Parathyroid adenoma (tissue), 2 donors: ENCODE results near the gene SYCP2.

Source experiments
- H2AFZ ChIP-seq: fragments of 300-600 bp; sonication (generic); one replicate; pipeline ENCODE4 v1.7.0; 2017; ENCODE audit warnings: antibody characterized with exemption, mild to moderate bottlenecking
- H3K27ac ChIP-seq: fragments of 300-600 bp; sonication (generic); one replicate; pipeline ENCODE4 v1.7.0; 2017
- H3K27me3 ChIP-seq: fragments of 300-600 bp; sonication (generic); one replicate; pipeline ENCODE4 v1.7.0; 2017; ENCODE audit warnings: low read length; ENCODE audit not compliant: control insufficient read depth, insufficient read depth
- H3K36me3 ChIP-seq: fragments of 300-600 bp; sonication (generic); one replicate; pipeline ENCODE4 v1.7.0; 2017; ENCODE audit warnings: low read length; ENCODE audit not compliant: control insufficient read depth, insufficient read depth
- H3K4me1 ChIP-seq: fragments of 300-600 bp; sonication (generic); one replicate; pipeline ENCODE4 v1.7.0; 2017; ENCODE audit warnings: control low read depth
- H3K4me2 ChIP-seq: fragments of 300-600 bp; sonication (generic); one replicate; pipeline ENCODE4 v1.7.0; 2017; ENCODE audit warnings: low read length
- H3K4me3 ChIP-seq: fragments of 300-600 bp; sonication (generic); one replicate; pipeline ENCODE4 v1.7.0; 2017; ENCODE audit warnings: low read depth, low read length
- H3K79me2 ChIP-seq: fragments of 300-600 bp; sonication (generic); one replicate; pipeline ENCODE4 v1.7.0; 2017; ENCODE audit warnings: control low read depth
- H3K9ac ChIP-seq: fragments of 300-600 bp; sonication (generic); one replicate; pipeline ENCODE4 v1.7.0; 2017; ENCODE audit warnings: mild to moderate bottlenecking
- H3K9me3 ChIP-seq: fragments of 300-600 bp; sonication (generic); one replicate; pipeline ENCODE4 v1.7.0; 2017; ENCODE audit warnings: low read length; ENCODE audit not compliant: control insufficient read depth
- CTCF ChIP-seq: fragments of 300-600 bp; sonication (generic); IDR thresholded peaks from one replicate; pipeline ENCODE4 v1.7.0; 2017; ENCODE audit warnings: antibody characterized with exemption, mild to moderate bottlenecking
- donor health status: primary hyperparathyroidism.

The SYCP2 gene

GRCh38 chr20:59850018-59850641 lies 83.3 kb downstream of the SYCP2 start:
- H3K27me3 ChIP-seq: no peaks in the 10 kb centered on the region
- peak; percentile 70 for TF ChIP-seq CTCF
- no peaks in the 10 kb centered on the region for H3K4me1 ChIP-seq
- H3K4me2 ChIP-seq: no peak overlapping the region
- H3K36me3 ChIP-seq: no peaks in the 10 kb centered on the region
- H2AFZ ChIP-seq: no peak overlapping the region
- no peak overlapping the region for H3K27ac ChIP-seq
- H3K9me3 ChIP-seq: no peaks in the 10 kb centered on the region
- no peaks in the 10 kb centered on the region for H3K79me2 ChIP-seq
- H3K9ac ChIP-seq: no peak overlapping the region
- H3K4me3 ChIP-seq: no peak overlapping the region

- no peak for TF ChIP-seq CTCF
- H3K27me3 ChIP-seq: no peaks in the 10 kb centered on the region
- H3K27ac ChIP-seq: no peak overlapping the region
These were observed 85.3 kb downstream of the SYCP2 start for GRCh38 chr20:59848182-59848581.

GRCh38 chr20:59845472-59845871 lies 88.0 kb downstream of the SYCP2 start:
- no peaks in the 10 kb centered on the region for H3K4me1 ChIP-seq
- H3K79me2 ChIP-seq: no peaks in the 10 kb centered on the region
- H3K9me3 ChIP-seq: no peaks in the 10 kb centered on the region
- H3K4me2 ChIP-seq: no peak overlapping the region
- H3K36me3 ChIP-seq: no peaks in the 10 kb centered on the region
- no peak overlapping the region for H3K27ac ChIP-seq
- no peak overlapping the region for H3K9ac ChIP-seq
- H3K4me3 ChIP-seq: no peak overlapping the region
- no peaks in the 10 kb centered on the region for H3K27me3 ChIP-seq
- no peak for TF ChIP-seq CTCF
- no peak overlapping the region for H2AFZ ChIP-seq

More at GRCh38 chr20:59848182-59848581, 85.3 kb downstream of the SYCP2 start:
- no peak overlapping the region for H3K4me3 ChIP-seq
- H3K79me2 ChIP-seq: no peaks in the 10 kb centered on the region
- H3K36me3 ChIP-seq: no peaks in the 10 kb centered on the region
- H3K9me3 ChIP-seq: no peaks in the 10 kb centered on the region
- no peak overlapping the region for H3K4me2 ChIP-seq
- H3K9ac ChIP-seq: no peak overlapping the region
- H2AFZ ChIP-seq: no peak overlapping the region
- no peaks in the 10 kb centered on the region for H3K4me1 ChIP-seq

GRCh38 chr20:59839400-59839799 lies 94.0 kb downstream of the SYCP2 start:
- Histone ChIP-seq H3K36me3 (no peaks in the 10 kb centered on the region), H3K9me3 (no peaks in the 10 kb centered on the region), H3K27me3 (no peaks in the 10 kb centered on the region), H3K4me2 (no peak overlapping the region), H3K27ac (no peak overlapping the region), H3K79me2 (no peaks in the 10 kb centered on the region), H2AFZ (no peak overlapping the region), H3K9ac (no peak overlapping the region), H3K4me3 (no peak overlapping the region), H3K4me1 (peaks cover 7% of the 10 kb centered on the region)
- no peak for TF ChIP-seq CTCF
